GM20000 (cell line): Measurements from ENCODE around the gene WBP2NL.
"Not testable (repeated sequence)": the region's sequence is repeated elsewhere in the genome, so short reads cannot be mapped to it uniquely, and the experiment has no call there.

Experiments used
- DNase-seq: peaks from one replicate; pipeline ENCODE4 v3.0.0; 2012; ENCODE audit warnings: low spot score
- CTCF ChIP-seq: IDR thresholded peaks from 2 replicates; pipeline ENCODE4 v1.5.1; 2012; ENCODE audit warnings: mild to moderate bottlenecking, control low read depth; ENCODE audit errors: extremely low read depth, missing control alignments

WBP2NL gene

GRCh38 chr22:41998361-41999261 lies at the start of gene WBP2NL:
TSS of gene WBP2NL (plus strand) at chr22:41998788. CDS start at chr22:41998819, 31 bp downstream.
- no peak for TF ChIP-seq CTCF
- peak; percentile 97 for DNase-seq

GRCh38 chr22:41948928-41949296 lies 49.7 kb upstream of the WBP2NL start:
- not testable (repeated sequence) for DNase-seq

DNA sequence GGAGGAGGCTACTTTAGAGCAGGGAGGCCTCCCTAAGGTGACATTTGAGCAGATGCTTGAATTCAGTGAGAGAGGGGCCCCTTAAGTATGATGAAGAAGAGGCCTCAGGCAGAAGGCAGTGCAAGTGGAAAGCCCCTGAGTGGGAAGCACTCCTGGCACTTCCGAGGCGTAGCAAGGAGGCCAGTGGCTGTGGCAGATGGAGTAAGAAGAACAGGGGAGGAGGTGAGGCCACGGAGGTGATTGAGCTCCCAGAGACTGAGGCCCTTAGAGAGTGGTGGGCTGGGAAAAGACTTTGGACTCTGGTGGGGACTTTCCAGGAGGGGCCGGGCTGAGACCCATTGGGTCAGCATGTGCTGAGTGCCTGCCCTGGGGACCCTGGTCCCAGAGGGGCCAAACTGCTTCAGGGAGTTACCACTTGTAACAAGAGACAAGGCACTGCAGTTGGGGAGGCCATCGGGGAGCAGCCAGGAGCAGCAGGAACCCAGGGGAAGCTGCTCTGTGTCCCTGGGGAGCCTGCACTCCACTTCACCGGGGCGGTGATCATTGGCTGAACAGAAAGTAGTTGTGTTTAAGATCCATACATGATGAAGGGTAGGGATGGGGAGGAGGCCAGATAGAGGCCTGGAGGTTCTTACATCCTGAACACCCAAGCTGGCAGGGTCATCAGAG lies 49.2 kb upstream of the WBP2NL start:
- no peak for DNase-seq
- TF ChIP-seq CTCF = no peak

GRCh38 chr22:41951898-41952474 lies 46.6 kb upstream of the WBP2NL start, which contains the start of gene SMIM45:
TSS of gene SMIM45 (plus strand) at chr22:41952150.
- no peak for TF ChIP-seq CTCF
- no peak for DNase-seq

DNA sequence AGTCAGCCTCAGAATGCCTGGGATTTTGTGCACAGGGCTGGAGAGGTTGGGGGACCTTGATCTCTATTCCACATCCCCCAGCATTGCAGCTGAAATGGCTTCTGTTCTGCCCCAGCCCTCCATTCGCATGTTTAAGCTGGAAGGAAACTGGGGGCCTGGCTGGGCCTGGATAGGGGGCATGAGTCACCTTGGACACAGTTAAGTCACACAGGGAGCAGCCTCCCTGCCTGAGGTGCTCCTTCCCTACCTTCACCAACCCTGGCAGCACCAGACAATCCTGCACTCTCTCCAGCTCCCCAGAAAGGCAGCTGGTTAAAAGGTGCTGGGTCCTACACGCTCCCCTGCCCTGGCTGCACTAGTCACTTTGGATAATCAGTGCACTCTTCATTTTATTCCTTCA lies 45.9 kb upstream of the WBP2NL start:
- no peak for TF ChIP-seq CTCF
- no peak for DNase-seq

DNA sequence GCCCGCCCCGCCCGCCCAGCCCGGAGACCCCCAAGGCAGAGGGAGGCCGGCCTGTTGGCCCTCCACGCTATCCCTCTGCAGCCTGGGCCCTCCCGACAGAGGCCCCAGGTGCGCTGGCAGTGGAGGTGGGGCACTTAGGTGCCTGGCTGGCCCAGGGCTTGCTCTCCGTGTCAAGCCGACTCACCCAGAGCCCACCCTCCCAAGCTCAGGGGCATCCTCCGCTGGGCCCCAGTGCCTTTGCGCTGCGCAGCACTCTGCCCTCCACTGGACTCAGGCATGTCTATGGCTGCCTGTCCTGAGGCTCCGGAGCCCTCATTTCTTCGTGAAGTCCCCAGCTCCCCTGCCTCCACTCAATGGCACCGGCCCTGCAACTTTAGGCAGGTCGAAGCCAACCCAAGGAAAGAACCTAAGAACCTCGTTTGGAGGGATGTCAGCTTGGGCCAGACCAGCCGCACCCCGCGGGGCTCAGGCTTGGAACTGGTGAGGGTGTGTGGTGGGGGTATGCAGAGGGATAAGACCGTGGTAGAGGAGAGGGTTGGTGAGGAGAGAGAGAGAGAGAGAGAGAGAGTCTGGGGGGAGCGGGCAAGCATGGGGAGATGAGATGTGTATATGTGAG lies 40.5 kb upstream of the WBP2NL start:
- DNase-seq = no peak
- no peak for TF ChIP-seq CTCF

DNA sequence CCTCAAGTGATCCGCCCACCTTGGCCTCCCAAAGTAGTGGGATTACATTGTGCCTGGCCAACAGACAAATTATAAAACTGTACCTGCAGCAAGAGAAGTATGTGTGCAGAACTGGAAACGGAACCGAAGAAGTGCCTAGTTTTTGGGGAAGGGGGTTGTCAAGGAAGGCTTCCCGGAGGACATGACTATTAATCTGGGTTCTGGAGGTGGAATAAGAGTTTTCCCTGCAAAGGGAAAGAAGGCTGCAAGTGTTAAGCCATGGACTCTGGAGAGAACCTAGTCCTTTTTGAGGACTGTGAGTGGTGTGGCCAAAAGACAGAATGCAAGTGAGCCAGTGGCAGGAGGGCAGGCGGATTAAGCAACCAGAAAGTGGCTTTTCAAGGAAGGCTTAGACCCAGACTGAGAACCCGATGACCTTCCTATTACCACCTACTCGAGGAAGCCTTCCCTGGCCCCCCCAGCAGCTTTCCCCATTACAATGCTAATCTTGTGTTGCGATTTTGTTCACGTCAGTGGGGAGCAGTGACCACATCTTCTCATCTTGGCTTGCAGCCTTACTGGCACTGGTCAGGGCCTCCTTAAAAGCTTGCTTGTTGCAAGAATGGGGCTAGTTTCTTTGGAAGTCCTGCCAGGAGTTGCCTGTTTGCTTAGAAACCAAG lies 35.0 kb upstream of the WBP2NL start:
- no peak for DNase-seq
- no peak for TF ChIP-seq CTCF
